ENCODE measurements around the gene TENT5C. TPM values are rescaled to one million over a fixed set of nuclear protein-coding genes. Genes with fewer than 3 reads are reported as not detected.

TENT5C gene
- total RNA-seq, 1 donor from 2014 or later, result 59.3 TPM

DNA sequence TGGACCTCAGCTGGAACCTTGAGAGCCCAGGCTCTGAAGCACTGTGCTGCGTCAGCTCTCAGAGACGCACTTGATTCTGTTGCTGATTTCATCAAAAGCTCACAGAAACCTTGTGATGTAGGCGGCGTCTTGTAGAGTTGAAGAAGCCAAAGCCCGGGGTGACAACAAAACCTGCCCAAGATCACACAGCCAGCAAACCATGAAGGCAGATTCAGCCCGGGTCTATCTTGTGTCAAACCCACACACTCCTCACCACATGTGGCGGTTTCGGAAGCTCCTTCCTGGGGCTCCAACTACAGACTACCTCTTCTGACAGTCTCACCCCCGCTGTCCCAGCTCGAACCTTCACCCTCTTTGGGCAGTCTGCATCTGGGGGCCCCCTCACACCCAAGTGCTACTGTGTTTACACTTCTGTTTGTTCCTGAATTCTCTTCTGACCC is 50.4 kb downstream of the TENT5C start:
- Mint-ChIP-seq H3K4me3 (peak overlapping the region; percentile 29), H3K36me3 (ENCODE audit: low read depth) (no peaks in the 10 kb centered on the region), H3K27me3 (no peaks in the 10 kb centered on the region), H3K27ac (peak overlapping the region; percentile 93), H3K9me3 (no peaks in the 10 kb centered on the region), H3K4me1 (peaks cover 97% of the 10 kb centered on the region)
- intact Hi-C loops (cut with micrococcal nuclease), result no loop called here
- TF ChIP-seq, protein P1, sequence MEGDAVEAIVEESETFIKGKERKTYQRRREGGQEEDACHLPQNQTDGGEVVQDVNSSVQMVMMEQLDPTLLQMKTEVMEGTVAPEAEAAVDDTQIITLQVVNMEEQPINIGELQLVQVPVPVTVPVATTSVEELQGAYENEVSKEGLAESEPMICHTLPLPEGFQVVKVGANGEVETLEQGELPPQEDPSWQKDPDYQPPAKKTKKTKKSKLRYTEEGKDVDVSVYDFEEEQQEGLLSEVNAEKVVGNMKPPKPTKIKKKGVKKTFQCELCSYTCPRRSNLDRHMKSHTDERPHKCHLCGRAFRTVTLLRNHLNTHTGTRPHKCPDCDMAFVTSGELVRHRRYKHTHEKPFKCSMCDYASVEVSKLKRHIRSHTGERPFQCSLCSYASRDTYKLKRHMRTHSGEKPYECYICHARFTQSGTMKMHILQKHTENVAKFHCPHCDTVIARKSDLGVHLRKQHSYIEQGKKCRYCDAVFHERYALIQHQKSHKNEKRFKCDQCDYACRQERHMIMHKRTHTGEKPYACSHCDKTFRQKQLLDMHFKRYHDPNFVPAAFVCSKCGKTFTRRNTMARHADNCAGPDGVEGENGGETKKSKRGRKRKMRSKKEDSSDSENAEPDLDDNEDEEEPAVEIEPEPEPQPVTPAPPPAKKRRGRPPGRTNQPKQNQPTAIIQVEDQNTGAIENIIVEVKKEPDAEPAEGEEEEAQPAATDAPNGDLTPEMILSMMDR (IDR thresholded peaks at IDR 0.05), result no peak
- POLR2A ChIA-PET, result interaction anchor here (0.6 to 38.9 kb wide), 6 partner anchors 8 to 65 kb away, joined by 4 to 1269 read pairs (median 24); partner anchors contain the start of gene TENT5C
- peak; percentile 38 for ATAC-seq (ENCODE audit: low read depth)
- peak; percentile 41 for DNase-seq
- CTCF ChIA-PET, result interaction anchor here (1.0 to 4.3 kb wide), 8 partner anchors 9 to 120 kb away, joined by 3 to 25 read pairs (median 6); no protein-coding TSS in a partner anchor

DNA sequence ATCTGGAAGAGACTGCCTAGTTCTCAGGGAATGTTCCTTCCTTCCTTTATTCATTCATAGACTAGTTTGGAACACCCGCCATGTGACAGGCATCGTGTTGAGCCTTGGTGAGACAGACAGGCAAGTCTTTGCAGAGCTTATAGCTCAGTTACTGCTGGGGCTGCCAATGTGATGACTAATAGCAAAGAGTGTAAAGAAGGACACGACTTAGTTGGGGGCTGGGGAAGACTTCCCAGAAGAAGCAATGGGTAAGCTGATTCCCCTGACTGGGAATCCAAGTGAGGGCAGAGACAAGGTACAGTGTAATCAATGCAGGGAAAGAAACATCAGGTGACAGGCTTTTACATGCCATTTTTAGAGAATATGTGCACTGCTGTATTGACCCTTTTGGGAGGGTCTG is 51.2 kb downstream of the TENT5C start:
- Mint-ChIP-seq H3K27ac (peak overlapping the region; percentile 63), H3K27me3 (no peaks in the 10 kb centered on the region), H3K36me3 (ENCODE audit: low read depth) (no peaks in the 10 kb centered on the region), H3K4me3 (no peak overlapping the region), H3K4me1 (peaks cover 97% of the 10 kb centered on the region), H3K9me3 (no peaks in the 10 kb centered on the region)
- DNase-seq (no peak), ATAC-seq (ENCODE audit: low read depth) (no peak)
- ChIA-PET POLR2A (interaction anchor here (1.2 to 38.9 kb wide), 5 partner anchors 8 to 32 kb away, joined by 4 to 1269 read pairs (median 32); partner anchors contain the start of gene TENT5C), CTCF (interaction anchor here (1.0 to 4.3 kb wide), 4 partner anchors 12 to 121 kb away, joined by 3 to 25 read pairs (median 14); no protein-coding TSS in a partner anchor)
- TF ChIP-seq, protein P1 (IDR thresholded peaks at IDR 0.05), result no peak
- intact Hi-C loops (cut with micrococcal nuclease), result no loop called here

DNA sequence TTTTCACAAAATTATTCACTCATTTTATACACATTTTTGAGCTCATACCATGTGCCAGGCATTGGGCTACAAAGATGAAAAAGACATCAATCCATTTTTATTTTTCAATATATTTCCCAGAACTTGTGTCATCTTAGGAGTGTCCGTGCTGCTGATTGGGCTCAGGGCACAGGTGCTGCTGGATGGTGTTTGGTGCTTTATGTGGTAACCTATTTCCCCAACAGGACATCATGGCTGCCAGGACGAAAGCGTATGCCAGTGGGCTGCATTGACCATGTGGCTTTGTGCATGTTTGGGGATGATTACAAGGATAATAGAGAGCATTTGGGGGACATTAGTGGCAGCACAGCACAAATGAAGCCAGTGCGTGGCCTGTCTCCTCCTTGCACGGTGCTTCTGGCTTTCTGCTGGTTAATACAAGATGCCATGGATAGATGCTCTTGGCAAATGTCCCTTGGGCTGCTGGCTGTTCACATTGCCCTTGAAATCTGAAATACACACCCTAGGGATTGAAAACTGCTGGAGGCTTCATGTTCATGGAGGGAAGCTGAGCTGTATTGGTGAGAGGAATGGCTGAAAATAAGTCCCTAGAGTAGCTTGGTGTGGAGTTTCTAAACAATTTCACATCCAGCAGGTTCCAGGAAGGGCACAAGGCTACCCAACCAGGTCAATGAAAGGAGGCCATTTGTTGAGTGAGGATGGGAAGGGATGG is 52.3 kb downstream of the TENT5C start:
- intact Hi-C loops (cut with micrococcal nuclease), result no loop called here
- ATAC-seq (ENCODE audit: low read depth) (no peak), DNase-seq (no peak)
- Mint-ChIP-seq H3K27me3 (no peaks in the 10 kb centered on the region), H3K27ac (peak overlapping the region; percentile 83), H3K9me3 (no peaks in the 10 kb centered on the region), H3K36me3 (ENCODE audit: low read depth) (no peaks in the 10 kb centered on the region), H3K4me3 (peak overlapping the region; percentile 29), H3K4me1 (peaks cover 95% of the 10 kb centered on the region)
- ChIA-PET CTCF (interaction anchor here (1.4 to 2.5 kb wide), 4 partner anchors 14 to 96 kb away, joined by 3 to 6 read pairs (median 4); no protein-coding TSS in a partner anchor), POLR2A (interaction anchor here (0.7 to 38.9 kb wide), 7 partner anchors 7 to 1101 kb away, joined by 3 to 1269 read pairs (median 5); partner anchors contain the start of gene TENT5C)
- TF ChIP-seq, protein P1 (IDR thresholded peaks at IDR 0.05), result no peak

DNA sequence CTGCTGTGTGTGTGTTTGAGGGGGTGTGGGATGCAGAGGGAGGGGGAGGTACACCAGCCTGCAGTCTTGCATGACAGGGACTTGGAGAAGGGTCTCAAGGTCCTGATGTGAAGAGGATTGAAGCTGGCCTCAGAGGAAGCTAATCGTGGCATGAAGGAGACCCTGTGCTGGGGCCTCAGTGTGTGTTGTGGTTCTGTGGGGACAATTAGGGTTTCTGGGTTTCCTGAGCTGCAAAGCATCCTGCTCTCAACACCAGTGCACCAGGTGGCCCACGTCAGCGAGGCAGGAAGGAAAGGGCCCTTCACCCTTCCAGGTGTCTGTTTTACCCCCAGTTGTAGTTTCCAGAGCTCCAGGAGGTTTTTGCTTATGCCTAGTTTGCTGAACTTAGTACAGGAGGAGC is 52.8 kb downstream of the TENT5C start:
- H3K9me3 Mint-ChIP-seq, result peaks cover 2% of the 10 kb centered on the region
- no peaks in the 10 kb centered on the region for H3K36me3 Mint-ChIP-seq (ENCODE audit: low read depth)
- ChIA-PET POLR2A (interaction anchor here (0.8 to 38.9 kb wide), 6 partner anchors 9 to 1102 kb away, joined by 3 to 1269 read pairs (median 4); partner anchors contain the start of gene TENT5C), CTCF (interaction anchor here (1.4 to 2.5 kb wide), 5 partner anchors 15 to 123 kb away, joined by 3 to 9 read pairs (median 5); no protein-coding TSS in a partner anchor)
- H3K4me1 Mint-ChIP-seq, result peaks cover 95% of the 10 kb centered on the region
- intact Hi-C loops (cut with micrococcal nuclease), result no loop called here
- peak overlapping the region; percentile 29 for H3K4me3 Mint-ChIP-seq
- ATAC-seq (ENCODE audit: low read depth), result no peak
- DNase-seq, result no peak
- no peaks in the 10 kb centered on the region for H3K27me3 Mint-ChIP-seq
- peak overlapping the region; percentile 83 for H3K27ac Mint-ChIP-seq
- TF ChIP-seq, protein P1 (IDR thresholded peaks at IDR 0.05), result no peak

All from activated B cell treated with CpG ODN at 0.5 μM for 24 hours (primary cell).